Tibial nerve (tissue), 4 donors: ENCODE data around the gene TMEM185A. TPM values are rescaled to one million over a fixed set of nuclear protein-coding genes. Genes with fewer than 3 reads are reported as not detected.

ENCODE experiments used
- DNase-seq, 2 donors: peaks; one replicate each; pipeline ENCODE4 v3.0.0-alpha.2; 2019; ENCODE audit warnings: low spot score in 2 of 2
- H3K27ac ChIP-seq, 4 donors: fragments of 200-600 bp; sonication (generic) in 3 of 4; one replicate each; pipeline ENCODE4 v1.5.1; 2017 to 2019; ENCODE audit warnings: mild to moderate bottlenecking in 1 of 4
- H3K27me3 ChIP-seq, 2 donors: fragments of 200-600 bp; sonication (generic) in 1 of 2; one replicate each; pipeline versions ENCODE4 v1.5.1 to v1.6.0; 2017 to 2019
- H3K36me3 ChIP-seq, 3 donors: fragments of 200-600 bp; sonication (generic); one replicate each; pipeline ENCODE4 v1.5.1; 2018 to 2019
- H3K4me1 ChIP-seq, 4 donors: fragments of 200-600 bp; sonication (generic) in 3 of 4; one replicate each; pipeline ENCODE4 v1.5.1; 2017 to 2019
- H3K4me3 ChIP-seq, 4 donors: fragments of 200-600 bp; sonication (generic) in 3 of 4; one replicate each; pipeline ENCODE4 v1.5.1; 2017 to 2019; ENCODE audit warnings: mild to moderate bottlenecking in 1 of 4, moderate library complexity in 1 of 4
- H3K9me3 ChIP-seq, 4 donors: fragments of 200-600 bp; sonication (generic) in 3 of 4; one replicate each; pipeline ENCODE4 v1.5.1; 2017 to 2019
- EP300 ChIP-seq, 2 donors: sonication (generic); formaldehyde crosslinking; IDR thresholded peaks; one replicate each; pipeline ENCODE4 v1.6.1; 2017; ENCODE audit warnings: antibody characterized with exemption in 2 of 2, mild to moderate bottlenecking in 1 of 2
- POLR2A ChIP-seq, 2 donors: fragments of 450-650 bp; IDR thresholded peaks; one replicate each; pipeline ENCODE4 v1.6.1; 2017; ENCODE audit warnings: antibody characterized with exemption in 2 of 2, mild to moderate bottlenecking in 2 of 2, moderate library complexity in 2 of 2
- WGBS, 2 donors: methylation state at CpG; one replicate each; pipeline ENCODE4 v1.1.5; 2018; 5-methylcytosine and 5-hydroxymethylcytosine counted together
- total RNA-seq, 4 donors: library from RNA; depleted of rRNA; stranded (reverse); fragments of >200 nt; gene quantifications; one replicate each; pipeline ENCODE4 v1.1.0, GENCODE V29; 2016
- TF ChIP-seq, protein P1 (sequence below), 5 experiments: fragments of 200-600 bp in 3 of 5; fragments of 450-650 bp in 2 of 5; sonication (generic) in 3 of 5; IDR thresholded peaks; one replicate each; pipeline ENCODE4 v1.5.1; 2016 to 2019; ENCODE audit warnings: antibody characterized with exemption in 5 of 5, mild to moderate bottlenecking in 3 of 5, moderate library complexity in 2 of 5

The TMEM185A gene
- total RNA-seq, 4 donors from 2014 or later = 14.7 to 29.1 (median 21.5) TPM

DNA sequence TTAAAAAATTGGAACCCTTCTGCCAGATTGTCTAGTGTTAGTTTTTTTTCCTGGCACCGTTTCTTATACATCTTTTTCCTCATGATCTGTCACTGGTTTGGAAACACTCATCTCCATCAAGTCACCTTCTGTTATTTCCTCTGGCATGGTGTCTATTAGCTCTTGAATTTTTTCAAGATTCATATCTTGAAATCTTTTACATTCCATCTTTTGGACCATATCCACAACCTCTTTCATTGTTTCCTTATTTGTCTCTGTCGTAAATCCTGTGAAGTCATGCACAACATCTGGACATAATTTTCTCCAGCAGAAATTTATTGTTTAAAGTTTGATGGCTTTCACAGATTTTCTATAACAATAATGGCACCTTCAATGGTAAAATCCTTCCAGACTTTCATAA lies 10.2 kb upstream of the TMEM185A start:
- Histone ChIP-seq H3K27me3 (no peaks in the 10 kb centered on the region), H3K4me1 (no peaks in the 10 kb centered on the region), H3K9me3 (no peaks in the 10 kb centered on the region), H3K27ac (no peak overlapping the region), H3K4me3 (no peak overlapping the region), H3K36me3 (no peaks in the 10 kb centered on the region)
- 43 to 48% methylated on average over 2 of the region's 2 CpGs for WGBS, 2 donors
- TF ChIP-seq EP300 (IDR thresholded peaks at IDR 0.05) (no peak), POLR2A (IDR thresholded peaks at IDR 0.05) (no peak)
- TF ChIP-seq, protein P1, sequence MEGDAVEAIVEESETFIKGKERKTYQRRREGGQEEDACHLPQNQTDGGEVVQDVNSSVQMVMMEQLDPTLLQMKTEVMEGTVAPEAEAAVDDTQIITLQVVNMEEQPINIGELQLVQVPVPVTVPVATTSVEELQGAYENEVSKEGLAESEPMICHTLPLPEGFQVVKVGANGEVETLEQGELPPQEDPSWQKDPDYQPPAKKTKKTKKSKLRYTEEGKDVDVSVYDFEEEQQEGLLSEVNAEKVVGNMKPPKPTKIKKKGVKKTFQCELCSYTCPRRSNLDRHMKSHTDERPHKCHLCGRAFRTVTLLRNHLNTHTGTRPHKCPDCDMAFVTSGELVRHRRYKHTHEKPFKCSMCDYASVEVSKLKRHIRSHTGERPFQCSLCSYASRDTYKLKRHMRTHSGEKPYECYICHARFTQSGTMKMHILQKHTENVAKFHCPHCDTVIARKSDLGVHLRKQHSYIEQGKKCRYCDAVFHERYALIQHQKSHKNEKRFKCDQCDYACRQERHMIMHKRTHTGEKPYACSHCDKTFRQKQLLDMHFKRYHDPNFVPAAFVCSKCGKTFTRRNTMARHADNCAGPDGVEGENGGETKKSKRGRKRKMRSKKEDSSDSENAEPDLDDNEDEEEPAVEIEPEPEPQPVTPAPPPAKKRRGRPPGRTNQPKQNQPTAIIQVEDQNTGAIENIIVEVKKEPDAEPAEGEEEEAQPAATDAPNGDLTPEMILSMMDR (IDR thresholded peaks at IDR 0.05) = no peak
- DNase-seq = no peak

DNA sequence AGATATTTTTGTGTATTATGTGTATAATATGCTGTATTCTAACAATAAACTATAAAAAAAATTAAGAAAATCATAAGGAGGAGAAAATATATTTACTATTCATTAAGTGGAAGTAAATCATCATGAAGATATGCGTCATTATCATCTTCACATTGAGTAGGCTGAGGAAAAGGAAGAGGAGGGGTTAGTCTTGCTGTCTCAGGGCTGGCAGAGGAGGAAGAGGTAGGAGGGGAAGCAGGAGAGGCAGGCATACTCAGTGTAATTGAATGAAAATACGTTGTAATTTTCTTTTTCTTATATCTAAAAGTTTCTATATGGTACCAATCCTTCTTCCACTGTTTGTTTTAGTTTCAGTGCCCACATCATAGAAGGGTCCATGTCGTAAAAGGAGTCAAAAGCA lies 9.8 kb upstream of the TMEM185A start:
- H3K4me1 ChIP-seq = no peaks in the 10 kb centered on the region
- H3K4me3 ChIP-seq = no peak overlapping the region
- H3K27me3 ChIP-seq = no peaks in the 10 kb centered on the region
- H3K9me3 ChIP-seq = no peaks in the 10 kb centered on the region
- no peak for DNase-seq
- TF ChIP-seq EP300 (IDR thresholded peaks at IDR 0.05) = no peak
- TF ChIP-seq, protein P1 (IDR thresholded peaks at IDR 0.05) = no peak
- TF ChIP-seq POLR2A (IDR thresholded peaks at IDR 0.05) = no peak
- WGBS, 2 donors = 42 to 47% methylated on average over 3 of the region's 3 CpGs
- H3K36me3 ChIP-seq = no peaks in the 10 kb centered on the region
- H3K27ac ChIP-seq = no peak overlapping the region

DNA sequence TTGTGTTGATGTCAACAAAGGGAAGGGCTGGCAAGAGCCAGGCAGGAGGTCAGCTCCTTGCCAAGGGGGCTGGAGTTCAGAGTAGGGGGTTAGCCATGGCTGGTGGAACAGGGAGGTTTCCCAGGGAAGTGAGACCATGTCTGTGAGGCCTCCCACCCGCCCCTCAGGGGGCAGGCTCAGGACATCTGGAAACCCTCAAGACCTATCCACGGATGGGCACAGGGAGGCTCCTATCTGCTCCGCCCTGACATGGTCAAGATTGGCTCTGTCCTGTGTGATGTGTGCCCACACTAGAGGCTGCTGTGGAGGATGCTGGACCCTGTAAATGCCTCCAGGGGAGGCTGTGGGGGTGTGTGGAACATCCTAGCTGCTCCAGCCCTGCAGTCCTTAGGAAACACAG lies 8.0 kb upstream of the TMEM185A start:
- no peaks in the 10 kb centered on the region for H3K27me3 ChIP-seq
- no peaks in the 10 kb centered on the region for H3K9me3 ChIP-seq
- TF ChIP-seq POLR2A (IDR thresholded peaks at IDR 0.05) = no peak
- no peak for TF ChIP-seq EP300 (IDR thresholded peaks at IDR 0.05)
- TF ChIP-seq, protein P1 (IDR thresholded peaks at IDR 0.05) = no peak
- WGBS, 2 donors = 77 to 80% methylated on average over 1 to 3 of the region's 3 CpGs
- DNase-seq = no peak
- H3K4me1 ChIP-seq = no peaks in the 10 kb centered on the region
- no peak overlapping the region for H3K4me3 ChIP-seq
- H3K27ac ChIP-seq = no peak overlapping the region
- H3K36me3 ChIP-seq = no peaks in the 10 kb centered on the region

DNA sequence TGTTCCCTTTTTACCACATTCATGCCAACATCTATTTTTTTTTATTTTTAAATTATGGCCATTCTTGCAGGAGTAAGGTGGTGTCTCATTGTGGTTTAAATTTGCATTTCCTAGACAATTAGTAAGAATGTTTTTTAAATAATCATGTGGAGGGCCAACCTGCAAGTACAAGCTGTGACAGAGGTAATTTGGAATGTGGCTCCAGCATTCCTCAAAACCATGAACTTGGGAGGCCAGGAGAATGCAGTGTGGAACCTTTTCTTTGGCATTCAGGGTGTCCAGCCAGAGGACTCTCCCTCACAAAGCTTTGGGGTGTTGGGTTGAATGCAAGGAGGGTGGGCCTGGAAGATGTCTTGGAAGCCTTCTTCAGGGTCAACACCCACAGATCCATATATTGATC lies 7.3 kb upstream of the TMEM185A start:
- TF ChIP-seq, protein P1 (IDR thresholded peaks at IDR 0.05) = no peak
- TF ChIP-seq POLR2A (IDR thresholded peaks at IDR 0.05) (no peak), EP300 (IDR thresholded peaks at IDR 0.05) (no peak)
- Histone ChIP-seq H3K9me3 (no peaks in the 10 kb centered on the region), H3K4me3 (no peak overlapping the region), H3K27me3 (no peaks in the 10 kb centered on the region), H3K4me1 (no peaks in the 10 kb centered on the region), H3K27ac (no peak overlapping the region), H3K36me3 (no peaks in the 10 kb centered on the region)
- no peak for DNase-seq

DNA sequence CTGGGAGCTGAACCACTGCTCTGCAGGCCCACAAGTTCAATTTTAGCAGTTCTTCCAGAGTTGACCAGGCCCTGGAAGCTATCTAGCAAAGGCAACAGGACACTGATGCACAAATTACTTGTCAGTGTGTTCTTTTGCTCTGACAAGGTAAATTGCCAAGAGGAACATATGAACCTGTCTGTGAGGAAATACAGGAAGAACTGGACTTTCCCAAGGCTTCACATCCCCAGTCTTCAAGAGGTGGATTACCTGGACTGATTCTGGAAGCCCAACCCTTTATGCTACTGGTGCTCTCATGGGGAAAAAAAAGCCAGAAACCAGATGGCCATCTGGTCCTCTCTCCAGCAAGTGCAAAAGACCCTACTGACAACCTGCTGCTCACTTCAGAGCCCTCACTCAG lies 1.9 kb upstream of the TMEM185A start:
- Histone ChIP-seq H3K36me3 (no peaks in the 10 kb centered on the region), H3K4me3 (no peak overlapping the region), H3K4me1 (peaks cover 0 to 19% (median 0%) of the 10 kb centered on the region in 4 donors), H3K9me3 (no peaks in the 10 kb centered on the region), H3K27me3 (no peaks in the 10 kb centered on the region), H3K27ac (no peak overlapping the region)
- TF ChIP-seq, protein P1 (IDR thresholded peaks at IDR 0.05) = no peak
- no peak for TF ChIP-seq POLR2A (IDR thresholded peaks at IDR 0.05)
- no peak for TF ChIP-seq EP300 (IDR thresholded peaks at IDR 0.05)
- DNase-seq = no peak
